GM18511 (cell line): ENCODE results near the gene SCRN1.

Experiments used
- ATAC-seq: cut with Tn5 transposase; IDR thresholded peaks from one replicate; pipeline ENCODE4 v1.9.1; 2021; ENCODE audit warnings: mild to moderate bottlenecking, moderate library complexity; ENCODE audit not compliant: unreplicated experiment

SCRN1 gene, protein sequence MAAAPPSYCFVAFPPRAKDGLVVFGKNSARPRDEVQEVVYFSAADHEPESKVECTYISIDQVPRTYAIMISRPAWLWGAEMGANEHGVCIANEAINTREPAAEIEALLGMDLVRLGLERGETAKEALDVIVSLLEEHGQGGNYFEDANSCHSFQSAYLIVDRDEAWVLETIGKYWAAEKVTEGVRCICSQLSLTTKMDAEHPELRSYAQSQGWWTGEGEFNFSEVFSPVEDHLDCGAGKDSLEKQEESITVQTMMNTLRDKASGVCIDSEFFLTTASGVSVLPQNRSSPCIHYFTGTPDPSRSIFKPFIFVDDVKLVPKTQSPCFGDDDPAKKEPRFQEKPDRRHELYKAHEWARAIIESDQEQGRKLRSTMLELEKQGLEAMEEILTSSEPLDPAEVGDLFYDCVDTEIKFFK

DNA sequence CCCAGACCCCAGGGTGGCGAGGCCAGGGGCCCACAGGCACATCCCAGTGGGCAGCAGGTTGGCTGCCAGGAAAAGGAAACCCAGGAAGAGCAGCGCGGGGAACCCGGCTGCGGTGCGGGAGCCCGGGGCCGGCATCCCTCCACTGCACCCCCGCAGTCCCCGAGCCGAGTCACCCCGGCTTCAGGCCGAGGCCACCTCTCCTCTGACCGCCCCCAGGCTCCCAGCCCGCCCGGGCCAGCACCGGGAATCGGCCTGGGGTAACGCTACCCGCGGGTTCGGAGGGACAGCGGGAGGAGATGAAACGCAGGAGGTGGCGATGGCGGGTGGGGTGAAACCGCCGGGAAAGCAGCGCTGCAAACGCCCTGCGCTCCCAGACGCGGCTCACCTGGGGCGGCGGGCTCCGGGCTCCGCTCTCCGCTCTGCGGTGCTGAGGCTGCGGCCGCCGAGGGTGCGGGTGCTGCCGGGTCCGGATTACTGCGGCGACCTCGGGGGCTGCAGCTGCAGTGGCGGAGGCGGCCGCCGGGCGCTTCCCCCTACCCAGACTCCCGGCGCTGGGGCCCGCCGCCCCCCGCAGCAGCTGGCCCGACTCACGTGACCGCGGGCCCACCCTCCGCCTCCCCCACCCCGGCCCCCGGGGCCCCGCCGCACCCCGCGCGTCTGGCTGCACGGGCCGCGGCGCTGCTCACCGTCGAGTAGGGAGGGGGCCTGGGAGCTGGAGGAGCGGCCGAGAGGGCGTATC lies at the start of gene SCRN1:
TSS of gene SCRN1 (minus strand) at position 545 of the 739 bp plus-strand sequence. CDS start 20,734 bp downstream, outside the sequence.
- peak; percentile 34 for ATAC-seq

DNA sequence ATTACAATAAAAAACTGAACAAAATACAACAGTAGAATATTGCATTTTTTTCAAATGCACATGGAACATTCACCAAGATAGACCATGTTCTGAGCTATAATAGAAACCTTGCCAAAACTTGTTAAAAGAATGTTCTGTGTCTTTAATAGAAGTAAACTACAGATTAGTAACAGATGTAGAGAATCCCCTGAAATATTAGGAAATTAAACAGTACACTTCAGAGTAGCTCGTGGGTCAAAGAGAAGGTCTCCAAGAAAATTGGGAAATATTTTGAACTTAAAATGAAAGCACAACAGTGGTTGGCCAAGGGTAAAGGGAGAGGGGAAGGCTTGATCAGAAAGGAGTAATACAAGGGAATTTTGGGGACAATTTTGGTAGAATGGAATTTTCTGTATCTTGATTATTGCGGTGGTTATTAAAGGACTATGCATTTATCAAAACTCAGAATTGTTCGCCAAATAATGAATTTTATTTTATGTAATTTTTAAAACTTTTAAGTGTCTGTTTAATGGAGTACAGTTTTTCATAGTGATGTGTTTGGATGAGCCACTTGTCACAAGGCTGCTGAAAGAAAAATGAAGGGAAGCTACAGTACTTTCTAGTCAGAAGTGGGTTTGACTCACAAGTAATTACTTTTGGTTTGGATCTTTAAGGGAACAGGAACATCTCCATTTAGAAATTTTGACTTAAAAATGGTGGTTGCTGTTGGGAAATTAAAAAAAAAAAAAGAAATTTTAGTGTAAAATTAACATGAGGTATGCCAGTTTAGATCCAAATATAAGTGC lies 48.8 kb upstream of the SCRN1 start:
- ATAC-seq, result no peak

DNA sequence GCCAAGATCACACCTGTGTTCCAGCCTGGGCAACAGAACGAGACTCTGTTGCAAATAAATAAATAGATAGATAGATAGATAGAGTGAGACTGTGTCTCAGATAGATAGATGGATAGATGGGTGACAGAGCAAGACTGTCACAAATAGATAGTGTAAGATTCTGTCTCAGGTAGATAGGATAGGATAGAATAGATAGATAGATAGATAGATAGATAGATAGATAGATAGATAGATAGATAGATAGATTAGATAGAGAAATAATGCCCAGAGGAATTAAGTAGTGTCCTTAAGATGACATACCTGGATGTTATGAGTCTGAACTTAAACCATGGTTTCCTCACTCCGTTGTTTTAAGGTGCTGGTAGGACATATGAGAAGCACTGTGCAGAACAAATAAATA lies 46.6 kb upstream of the SCRN1 start:
- no peak for ATAC-seq

DNA sequence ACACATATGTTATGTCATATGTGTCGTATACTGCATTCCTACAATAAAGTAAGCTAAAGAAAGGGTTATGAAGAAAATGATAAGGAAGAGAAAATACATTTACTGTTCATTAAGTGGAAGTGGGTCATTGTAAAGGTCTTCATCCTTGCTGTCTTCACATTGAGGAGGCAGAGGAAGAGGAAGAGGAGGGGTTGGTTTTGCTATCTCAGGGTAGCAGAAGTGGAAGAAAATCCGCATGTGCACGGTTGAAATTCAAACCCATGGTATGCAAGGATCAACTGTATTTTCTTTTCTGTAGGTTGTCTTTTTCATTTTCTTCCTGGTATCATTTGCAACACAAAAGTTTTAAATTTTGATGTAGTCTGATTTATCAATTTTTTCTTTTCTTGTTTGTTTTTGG lies 44.9 kb upstream of the SCRN1 start:
- ATAC-seq, result no peak

DNA sequence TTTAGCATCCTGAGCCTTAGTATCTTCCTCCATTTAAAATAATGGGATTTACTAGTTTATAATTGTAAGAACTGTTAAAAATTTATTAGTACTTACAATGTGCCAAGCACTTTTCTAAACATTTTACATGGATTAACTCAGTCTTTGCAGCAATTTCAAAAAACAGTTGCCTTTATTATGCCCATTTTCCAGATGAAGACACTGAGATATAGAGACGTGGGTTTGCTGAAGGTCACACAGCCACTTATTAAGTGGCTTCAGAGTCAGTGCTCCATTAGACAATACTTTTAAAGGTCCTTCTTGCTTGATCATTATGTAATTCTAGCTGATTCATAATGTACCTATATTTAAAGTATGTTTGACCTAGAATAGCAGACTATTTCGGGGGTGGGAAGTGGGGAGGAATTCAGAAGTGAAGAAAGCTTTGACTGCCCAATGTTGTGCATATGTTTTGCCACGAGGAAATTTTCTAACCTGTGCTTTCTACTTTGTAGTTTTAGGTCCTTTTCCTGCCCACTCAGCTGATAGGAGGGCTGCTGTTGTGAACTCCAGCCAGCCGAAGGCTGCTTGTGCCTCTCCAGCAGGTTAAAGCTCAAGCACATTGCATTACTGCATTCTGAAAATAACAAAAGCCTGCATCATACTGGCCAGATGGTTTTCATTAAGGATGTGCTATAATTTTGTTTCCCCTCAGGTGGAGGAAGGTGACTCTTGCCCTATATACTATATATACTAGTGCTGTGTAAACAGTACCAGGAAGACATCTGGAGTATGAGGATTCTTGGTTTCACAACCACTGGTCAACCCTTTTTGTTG lies 42.9 kb upstream of the SCRN1 start:
- ATAC-seq, result no peak

DNA sequence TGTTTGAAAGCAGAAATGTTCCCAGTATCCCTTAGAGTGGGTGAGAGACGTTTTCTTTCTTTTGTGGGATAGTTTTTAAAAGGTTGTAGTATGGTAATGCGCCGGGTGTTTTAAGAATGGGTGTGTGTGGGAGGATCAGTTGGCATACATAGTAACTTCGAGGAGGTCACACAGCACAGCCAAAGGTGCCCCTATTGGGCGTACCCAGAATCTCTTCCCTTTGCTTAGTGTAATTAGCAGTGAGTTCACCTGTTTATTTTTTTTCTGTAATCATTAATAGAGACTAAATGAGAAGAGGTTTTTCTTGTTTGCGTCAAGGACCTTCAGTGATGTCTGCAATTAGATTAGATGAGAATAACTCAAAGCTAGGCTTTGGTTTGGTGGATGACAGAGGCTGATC lies 40.1 kb upstream of the SCRN1 start:
- no peak for ATAC-seq

DNA sequence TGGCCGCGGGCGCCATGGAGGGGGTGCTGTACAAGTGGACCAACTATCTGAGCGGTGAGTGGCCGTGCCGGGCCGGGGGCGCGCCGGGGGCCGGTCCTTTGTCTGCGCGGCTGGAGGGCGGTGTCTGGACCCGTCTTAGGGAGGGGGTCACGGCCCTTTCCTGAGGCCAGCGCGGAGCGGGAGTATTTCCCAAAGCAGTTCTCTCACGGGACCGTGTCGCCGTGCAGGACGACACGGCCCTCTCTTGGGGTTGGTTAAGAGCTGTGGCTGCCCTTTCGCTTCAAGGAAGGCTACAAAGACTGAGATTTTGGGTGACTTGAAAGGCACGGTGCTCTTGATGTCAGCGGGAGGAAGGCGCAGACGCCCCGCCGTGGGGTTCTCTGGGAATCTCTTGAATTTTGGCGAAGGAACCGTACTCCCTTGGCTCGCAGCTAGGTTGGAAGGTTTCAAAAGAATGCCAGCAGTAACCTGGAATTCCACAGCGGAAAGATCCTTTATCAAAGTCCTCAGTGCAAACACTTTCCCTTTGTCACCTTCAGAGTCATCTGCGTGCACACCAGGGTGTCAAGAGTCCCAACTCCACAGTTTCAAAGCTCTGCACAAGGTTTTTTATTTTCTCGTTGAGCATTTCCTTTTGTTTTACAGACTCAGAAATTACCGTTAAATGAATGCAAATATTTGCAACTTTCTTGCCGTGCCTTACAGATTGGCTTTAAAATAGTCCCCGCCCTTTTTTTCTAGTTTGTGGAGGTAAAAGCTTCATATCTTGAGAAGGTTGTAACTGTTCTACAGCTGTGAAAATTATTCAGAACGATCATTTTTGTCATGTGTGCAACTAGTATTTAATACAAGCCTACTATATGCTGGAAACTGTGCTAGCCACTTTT lies 39.4 kb upstream of the SCRN1 start:
- peak; percentile 26 for ATAC-seq

DNA sequence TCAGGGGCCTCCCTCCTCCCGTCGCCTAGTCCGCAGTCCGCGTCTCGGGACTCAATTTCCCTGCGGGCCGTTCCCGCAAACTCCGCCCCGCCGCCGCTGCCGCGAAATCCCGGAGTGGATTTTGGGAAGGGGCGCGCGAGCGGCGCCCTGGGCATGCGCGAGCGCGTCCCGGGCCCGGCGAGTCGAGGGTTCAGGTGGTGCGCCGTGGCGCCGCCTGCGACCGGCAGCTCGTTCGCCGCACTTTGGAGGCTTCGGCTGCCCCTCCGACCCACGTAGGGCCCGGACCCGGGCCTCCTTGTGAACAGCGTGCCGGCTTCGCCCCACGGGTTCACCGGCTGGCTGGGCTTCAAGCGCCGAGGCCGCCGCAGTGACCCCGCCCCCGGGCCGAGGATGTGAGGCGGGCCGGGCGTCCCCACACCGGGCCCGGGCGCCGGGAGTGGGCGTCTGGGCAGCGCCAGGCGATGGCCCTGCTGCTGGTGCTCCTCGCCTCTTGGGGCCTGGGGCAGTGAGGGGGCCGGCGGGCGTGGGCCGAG lies 38.7 kb upstream of the SCRN1 start, which contains the start of gene PLEKHA8:
TSS of gene PLEKHA8 (plus strand) at position 197 of the 533 bp plus-strand sequence. CDS start 351 bp downstream, outside the sequence.
- peak; percentile 53 for ATAC-seq

DNA sequence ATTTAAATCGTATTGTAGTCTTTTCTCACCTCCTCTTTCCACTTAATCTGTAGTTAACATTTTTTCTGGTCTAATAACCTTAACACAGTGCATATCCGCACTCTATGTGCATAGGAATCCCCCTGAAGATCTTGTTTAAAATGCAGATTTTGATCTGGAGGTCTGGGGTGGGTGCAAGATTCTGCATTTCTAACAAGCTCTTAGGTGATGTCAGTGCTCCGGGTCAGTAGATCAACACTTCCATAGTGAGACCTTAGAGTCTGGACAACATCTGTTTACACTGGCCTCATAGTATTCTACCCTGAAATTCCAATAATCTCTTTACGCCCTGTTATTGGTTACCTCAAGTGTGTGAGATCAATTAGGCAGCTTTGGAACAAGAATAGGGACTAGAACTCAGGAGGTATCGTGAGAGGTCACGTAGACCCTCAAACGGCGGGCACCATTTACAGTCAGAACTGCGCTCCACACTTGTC lies 38.2 kb upstream of the SCRN1 start:
- peak; percentile 1 for ATAC-seq

DNA sequence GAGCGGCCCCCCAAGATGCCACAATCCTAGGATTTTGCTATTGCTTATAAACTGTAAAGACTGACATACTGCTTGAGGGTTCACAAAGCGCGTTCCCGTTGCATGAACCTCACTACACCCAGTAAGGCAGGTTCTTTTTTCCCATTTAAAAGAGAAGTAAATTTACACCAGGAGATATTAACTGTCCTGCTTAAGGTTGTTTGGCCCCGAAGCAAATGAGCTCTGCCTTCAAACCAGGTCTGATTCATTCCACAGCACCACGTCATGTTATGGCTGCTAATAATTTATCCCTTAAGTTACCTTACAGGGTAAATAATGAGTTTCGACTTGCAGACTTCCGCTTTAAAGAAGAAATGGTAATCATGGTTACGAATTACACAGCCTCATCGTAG lies 37.5 kb upstream of the SCRN1 start:
- ATAC-seq, result peak; percentile 26

DNA sequence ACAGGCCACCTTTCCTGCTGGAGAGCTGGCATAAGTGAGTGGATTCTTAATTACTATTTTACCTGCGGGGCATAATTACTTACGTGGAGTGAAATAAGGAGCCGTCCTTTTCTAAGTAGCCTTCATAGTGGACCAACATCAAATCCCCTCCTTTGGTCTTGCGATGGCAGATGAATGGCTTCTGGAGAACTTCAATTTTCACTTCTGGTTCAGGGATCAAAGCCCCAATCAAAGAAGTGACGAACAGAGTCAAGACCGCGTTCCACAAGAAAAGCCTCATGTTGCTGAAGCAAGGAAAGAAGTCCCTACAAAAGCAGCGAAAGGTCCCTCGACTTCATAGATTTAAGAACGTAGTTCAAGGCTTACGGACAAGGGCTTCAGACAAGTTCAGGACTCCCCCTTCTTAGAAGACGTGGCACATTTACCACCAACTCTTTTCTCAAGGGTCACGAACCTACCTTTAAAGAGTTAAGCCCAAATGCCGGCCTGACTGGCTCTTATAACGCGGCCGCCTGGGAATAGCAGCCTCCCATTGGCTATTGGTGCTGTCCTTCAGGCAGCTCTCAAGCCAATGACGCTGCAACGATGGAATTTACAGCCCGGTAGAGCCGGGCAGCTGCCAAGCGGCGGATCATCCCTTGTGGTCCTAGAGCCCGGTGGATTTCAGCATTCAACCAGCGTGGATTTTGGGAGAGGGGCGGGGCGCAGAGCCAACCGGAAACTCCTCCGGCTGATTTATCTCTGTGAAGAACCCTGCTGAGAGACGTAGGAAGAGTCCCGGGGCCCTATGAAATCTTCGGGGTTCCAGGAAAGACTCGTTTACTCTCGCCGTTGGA lies 36.8 kb upstream of the SCRN1 start, which contains the start of gene FKBP14:
TSS of gene FKBP14 (minus strand) at position 474 of the 836 bp plus-strand sequence. CDS start at position 280, 194 bp downstream.
- ATAC-seq, result peak; percentile 76

DNA sequence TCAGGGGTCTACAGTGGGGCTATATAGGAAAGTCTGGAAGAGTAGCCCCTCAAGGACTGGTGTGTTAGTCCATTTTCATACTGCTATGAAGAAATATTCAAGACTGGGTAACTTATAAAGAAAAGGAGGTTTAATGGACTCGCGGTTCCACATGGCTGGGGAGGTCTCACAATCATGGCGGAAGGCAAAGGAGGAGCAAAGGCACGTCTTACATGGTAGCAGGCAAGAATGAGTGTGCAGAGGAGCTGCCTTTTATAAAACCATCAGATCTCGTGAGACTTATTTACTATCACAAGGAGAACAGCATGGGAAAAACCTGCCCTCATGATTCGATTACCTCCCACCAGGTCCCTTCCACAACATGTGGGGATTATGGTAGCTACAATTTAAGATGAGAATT lies 33.9 kb upstream of the SCRN1 start:
- ATAC-seq, result no peak

DNA sequence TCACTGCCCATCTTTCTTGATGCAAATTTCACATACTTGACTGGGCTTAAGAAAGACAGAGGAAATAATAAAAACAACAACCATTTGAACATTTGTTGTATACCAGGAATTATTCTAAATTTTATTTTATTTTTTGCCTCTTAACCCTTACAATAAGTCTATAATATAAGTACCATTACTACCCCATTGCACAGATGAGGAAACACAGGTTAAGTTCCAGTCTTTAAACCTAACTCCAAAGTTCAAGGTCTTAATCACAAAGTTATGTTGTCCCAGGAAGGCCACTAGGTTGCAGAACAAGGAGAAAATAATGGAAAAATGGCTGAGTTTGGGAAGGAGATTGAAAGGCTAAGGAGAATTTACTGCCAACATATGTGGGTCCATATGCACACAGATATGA lies 33.4 kb upstream of the SCRN1 start:
- no peak for ATAC-seq

DNA sequence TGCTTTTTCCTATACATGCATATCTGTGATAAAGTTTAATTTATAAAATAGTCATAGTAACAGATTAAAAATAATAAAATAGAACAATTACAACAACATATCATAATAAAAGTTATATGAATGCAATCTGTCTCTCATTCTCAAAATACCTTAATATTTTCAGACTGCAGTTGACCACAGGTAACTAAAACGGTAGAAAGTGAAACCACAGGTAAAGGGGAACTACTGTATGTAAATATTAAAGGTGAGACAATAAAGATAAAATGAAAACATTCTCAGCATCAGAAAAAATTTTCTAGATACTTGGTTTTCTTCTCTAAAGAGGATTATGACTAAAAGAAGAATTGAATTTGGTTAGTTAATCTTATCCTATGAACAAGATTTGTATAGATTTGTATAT lies 30.9 kb upstream of the SCRN1 start:
- no peak for ATAC-seq

DNA sequence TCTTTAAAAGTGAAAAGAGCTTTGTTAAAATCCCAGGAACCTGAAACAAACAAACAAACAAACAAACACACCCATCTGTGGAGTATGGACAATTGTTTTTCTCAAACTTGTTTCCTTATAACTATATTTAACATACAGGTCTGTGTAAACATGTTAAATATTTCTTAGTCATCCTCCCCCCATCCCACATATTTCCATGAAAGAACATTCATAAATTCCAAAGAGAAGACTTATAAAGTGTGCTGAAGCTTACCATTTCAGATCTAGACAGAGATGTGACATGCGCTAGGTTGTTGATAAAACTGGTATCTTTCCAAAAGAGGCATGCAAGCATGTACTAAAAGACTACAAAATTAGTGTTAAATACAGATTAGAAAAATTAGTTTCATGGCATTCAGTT lies 30.4 kb upstream of the SCRN1 start:
- ATAC-seq, result no peak

DNA sequence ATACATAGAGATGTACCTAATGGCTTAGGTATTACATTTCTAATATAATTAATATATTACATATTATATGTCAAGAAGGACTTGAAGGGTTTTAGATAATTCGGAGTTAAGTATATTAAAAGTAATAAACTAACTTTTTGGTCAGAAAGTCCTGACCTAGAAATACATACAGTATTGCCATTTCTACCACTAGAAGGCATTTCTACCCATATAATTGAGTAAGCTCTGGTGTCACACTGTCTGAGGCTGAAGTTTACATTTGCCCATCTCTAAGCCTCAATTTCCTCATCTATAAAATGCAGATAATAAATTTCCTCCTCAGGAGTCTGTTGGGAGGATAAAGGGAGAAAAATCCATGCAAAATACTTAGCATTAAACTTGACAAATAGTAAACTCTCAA lies 29.8 kb upstream of the SCRN1 start:
- no peak for ATAC-seq

DNA sequence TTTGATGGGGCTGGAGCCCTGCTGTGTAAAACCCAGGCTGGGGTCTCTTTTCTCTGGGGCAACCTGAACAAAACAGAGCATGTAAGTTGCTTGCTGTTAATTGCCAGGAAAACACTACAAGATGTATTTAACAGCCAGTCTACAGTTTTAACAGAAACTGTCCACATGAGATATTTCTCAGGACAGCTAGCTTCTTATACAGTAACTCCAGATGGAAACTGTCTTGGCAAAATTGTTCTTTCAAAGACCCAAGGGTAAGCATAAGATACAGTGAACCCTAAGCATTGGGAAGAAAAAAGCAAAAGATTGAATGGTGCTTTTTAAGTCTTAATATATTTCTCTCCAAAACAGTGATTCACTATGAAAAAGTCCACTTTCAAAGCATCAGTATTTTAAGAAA lies 28.9 kb upstream of the SCRN1 start:
- no peak for ATAC-seq

DNA sequence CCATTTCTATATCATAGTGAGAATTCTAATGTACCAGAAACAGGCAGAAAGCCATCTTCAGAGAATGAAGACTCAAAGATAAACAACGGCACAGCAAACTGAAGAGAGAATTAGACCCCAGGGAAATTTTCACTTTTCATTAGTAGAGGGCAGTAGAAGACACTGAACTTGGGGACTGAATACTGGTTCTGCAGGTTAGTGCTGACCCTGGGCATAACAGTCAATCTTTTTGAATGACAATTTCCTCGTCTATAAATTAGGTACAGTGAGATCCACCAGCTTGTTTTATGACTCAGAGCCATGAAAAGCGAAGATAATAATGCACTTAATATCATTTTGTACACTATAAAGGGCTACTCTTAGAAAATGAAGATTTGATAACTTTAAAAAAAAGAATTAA lies 23.2 kb upstream of the SCRN1 start:
- no peak for ATAC-seq
